Measurements from ENCODE around the gene SPRTN. TPM values are rescaled to one million over a fixed set of nuclear protein-coding genes. Genes with fewer than 3 reads are reported as not detected.
"Not testable (repeated sequence)": the region's sequence is repeated elsewhere in the genome, so short reads cannot be mapped to it uniquely, and the experiment has no call there.

The SPRTN gene
- polyA plus RNA-seq, 3 donors: 12.7 to 15.6 (median 12.7) TPM

DNA sequence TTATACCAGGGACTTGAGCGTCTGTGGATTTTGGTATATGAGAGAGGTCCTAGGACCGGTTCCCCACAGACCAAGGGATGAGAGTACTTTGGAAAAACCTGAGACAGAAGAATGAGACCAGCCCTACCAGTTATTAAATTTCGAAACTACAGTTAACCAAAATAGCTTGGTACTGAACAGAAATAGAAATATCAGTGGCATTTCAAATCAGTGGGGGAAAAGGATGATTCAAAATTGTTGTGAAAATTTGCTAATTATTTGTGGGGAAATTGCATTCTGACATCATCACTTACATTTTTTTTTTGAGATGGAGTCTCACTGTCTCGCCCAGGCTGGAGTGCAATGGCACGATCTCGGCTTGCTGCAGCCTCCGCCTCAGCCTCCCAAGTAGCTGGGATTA is 8.6 kb upstream of the SPRTN start:
- DNase-seq (ENCODE audit: extremely low read depth in 1 of 11, low read depth in 9 of 11, low spot score in 4 of 11): no peak

- DNase-seq (ENCODE audit: extremely low read depth in 1 of 11, low read depth in 9 of 11, low spot score in 4 of 11): no peak
Measured at GRCh38 chr1:231332761-231333160, 5.3 kb upstream of the SPRTN start.

DNA sequence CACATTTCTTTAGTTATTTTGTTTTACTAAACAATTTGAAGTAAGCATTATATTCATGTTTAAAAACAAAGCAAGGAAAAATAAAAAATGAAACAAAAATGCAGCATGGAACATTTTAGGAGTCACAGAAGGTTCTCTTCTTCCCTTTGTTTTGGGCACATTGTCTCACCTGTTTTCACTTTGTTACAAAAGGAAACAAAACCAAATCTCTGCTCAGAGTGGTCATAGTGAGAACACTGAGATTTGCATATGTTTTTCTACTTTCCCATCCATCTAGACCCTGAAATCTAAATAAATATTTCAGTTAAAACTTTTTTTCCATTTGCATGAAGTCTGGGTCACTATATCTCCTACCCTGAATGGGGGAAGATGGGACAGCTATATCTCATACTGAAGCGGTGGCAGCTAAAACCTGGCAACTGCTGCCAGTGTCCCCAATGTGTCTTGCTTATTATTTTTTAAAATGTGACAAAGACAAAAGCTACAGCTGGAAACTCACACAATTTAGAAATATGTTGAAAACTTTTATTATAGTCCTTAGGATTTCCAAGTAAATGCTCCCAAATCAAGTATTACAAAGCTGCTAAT is 3.9 kb upstream of the SPRTN start:
- no peak for DNase-seq (ENCODE audit: extremely low read depth in 1 of 11, low read depth in 9 of 11, low spot score in 4 of 11)

DNA sequence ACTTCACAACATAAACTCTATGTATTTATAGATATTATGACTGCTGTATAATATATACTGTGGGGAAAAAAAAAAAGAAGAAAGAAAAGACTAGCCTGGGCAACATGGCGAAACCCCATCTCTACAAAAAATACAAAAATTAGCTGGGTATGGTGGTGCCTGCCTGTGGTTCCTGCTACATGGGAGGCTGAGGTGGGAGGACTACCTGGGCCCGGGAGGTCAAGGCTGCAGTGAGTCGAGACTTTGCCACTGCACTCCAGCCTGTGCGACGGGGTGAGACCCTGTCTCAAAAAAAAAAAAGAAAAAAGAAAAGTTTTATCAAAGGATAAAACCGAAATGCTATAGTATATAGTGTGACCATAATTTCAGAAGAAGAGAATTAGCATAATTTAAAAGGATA is 3.1 kb upstream of the SPRTN start:
- DNase-seq (ENCODE audit: extremely low read depth in 1 of 11, low read depth in 9 of 11, low spot score in 4 of 11): no peak

GRCh38 chr1:231335663-231336602 is 2.2 kb upstream of the SPRTN start:
- DNase-seq (ENCODE audit: extremely low read depth in 1 of 11, low read depth in 9 of 11, low spot score in 4 of 11): no peak

DNA sequence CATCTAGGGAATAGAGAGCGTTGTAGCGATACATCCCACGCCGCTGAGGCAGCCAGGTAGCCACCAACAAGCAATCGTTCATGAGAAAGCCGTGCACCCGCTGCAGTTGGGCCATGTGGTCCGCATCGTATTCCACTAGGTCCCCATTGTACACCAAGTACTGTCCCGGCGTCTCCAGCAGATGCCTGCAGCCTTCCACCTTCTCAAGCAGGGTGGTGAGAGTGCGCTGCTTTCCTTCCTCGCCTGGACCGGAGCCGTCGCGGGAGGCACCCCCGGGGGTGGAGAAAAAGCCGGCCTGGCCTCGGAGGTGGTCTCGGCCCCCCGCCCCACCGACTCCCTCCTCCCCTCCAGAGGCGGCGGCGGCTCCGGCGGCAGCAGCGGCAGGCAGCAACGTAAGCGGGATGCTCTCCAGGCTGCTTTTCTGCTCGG is 1.0 kb upstream of the SPRTN start:
- no peak for DNase-seq (ENCODE audit: extremely low read depth in 1 of 11, low read depth in 9 of 11, low spot score in 4 of 11)

GRCh38 chr1:231337472-231338269 is 422 bp upstream of the SPRTN start, which contains the start of gene EXOC8:
Gene EXOC8 (minus strand): TSS chr1:231337852. CDS start chr1:231337745, 107 bp downstream.
- peak; percentile 96 to 100 (median 98) for DNase-seq (ENCODE audit: extremely low read depth in 1 of 11, low read depth in 9 of 11, low spot score in 4 of 11)

DNA sequence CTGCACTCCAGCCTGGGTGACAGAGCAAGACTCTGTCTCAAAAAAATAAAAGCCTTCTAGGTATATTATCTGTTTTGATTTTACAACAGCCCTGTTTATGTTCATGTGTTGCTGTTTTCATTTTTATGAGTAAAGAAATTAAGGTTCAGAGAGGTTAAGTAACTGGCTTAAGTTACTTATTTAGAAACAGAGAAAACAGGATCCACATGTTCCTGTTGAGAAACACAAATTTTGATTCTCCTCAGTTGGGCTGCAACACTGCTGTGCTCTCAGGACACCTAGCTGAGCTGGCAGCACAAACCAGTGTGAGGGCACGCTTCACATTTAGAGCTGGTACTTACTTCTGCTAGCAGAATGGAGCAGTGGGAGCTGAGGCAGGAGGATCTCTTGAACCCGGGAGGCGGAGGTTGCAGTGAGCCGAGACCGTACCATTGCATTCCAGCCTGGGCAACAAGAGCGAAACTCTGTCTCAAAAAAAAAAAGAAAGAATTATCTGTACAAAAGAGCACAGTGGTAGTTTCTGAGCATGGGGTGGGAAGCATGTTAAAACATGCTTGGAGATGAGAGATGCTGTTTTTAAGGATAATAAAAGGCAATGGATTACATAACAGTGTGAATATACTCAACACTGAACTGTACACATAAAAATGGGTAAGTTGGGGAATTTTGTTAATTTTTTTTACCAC is 2.4 kb downstream of the SPRTN start:
- no peak for DNase-seq (ENCODE audit: extremely low read depth in 1 of 11, low read depth in 9 of 11, low spot score in 4 of 11)

DNA sequence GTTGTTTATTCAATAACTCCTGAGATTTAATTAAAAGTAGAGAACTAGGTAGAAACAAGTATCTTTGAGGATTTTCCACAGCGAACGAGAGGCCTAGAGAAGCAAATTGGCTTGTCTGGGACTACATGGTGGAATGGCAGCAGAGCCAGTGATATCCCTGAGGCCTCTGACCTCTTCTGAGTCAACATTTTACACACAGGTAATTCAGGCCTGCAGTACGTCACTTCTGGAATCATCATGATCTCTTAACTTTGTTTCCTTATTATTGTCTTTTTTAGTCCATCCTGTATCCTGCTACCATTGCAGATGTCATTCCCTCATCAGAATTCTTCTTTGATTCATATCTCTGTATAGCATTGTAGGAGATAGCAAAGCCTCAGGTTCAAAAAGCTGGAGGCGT is 9.9 kb downstream of the SPRTN start:
- DNase-seq (ENCODE audit: extremely low read depth in 1 of 11, low read depth in 9 of 11, low spot score in 4 of 11): no peak

- DNase-seq (ENCODE audit: extremely low read depth in 1 of 11, low read depth in 9 of 11, low spot score in 4 of 11): no peak
Measured at GRCh38 chr1:231348442-231348841, 10.3 kb downstream of the SPRTN start.

DNA sequence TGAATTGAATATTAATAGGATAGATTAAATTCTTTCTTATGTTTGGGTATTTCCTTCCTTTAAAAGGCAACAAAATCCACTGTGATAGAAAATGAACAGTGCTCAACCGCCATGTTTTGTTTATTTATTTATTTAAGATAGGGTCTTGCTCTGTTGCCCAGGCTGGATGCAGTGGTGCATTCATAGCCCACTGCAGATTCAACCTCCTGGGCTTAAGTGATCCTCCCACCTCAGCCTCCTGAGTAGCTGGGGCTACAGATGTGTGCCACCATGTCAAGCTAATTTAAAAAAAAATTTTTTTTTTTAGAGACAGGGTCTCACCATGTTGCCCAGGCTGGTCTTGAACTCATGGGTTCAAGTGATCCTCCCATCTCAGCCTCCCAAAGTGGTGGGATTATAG is 10.8 kb downstream of the SPRTN start:
- DNase-seq (ENCODE audit: extremely low read depth in 1 of 11, low read depth in 9 of 11, low spot score in 4 of 11): not testable (repeated sequence)

DNA sequence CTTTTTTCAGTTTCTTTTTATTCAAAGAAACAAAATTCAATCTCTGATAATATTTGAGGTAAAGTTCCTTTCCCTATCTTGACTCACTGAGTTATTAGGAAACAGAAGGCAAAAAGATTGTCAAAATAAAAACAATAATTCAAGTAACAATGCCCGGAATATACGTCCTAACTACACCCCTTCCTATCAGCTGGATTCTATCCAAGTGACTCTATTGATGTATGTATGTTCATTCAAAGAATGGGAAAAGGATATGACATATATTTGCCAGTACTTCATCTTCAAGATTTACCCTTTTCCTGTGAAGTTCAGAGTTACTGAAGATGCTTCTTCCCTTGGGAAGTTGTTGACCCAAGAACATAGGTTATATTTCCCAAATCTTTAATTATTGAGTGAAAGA is 13.7 kb downstream of the SPRTN start:
- DNase-seq (ENCODE audit: extremely low read depth in 1 of 11, low read depth in 9 of 11, low spot score in 4 of 11): no peak

DNA sequence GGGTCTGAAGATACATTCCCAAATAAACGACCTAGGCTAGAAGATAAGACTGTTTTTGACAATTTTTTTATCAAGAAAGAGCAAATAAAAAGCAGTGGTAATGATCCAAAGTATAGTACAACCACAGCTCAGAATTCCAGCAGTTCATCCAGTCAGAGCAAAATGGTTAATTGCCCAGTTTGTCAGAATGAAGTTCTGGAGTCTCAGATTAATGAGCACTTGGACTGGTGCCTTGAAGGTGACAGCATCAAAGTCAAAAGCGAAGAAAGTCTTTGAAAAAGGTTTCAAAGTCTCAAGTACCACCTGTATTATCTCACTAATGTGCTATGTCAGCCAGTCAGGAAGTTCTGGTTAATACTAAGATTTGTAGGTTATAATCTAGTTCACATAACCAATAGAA is 15.0 kb downstream of the SPRTN start:
- DNase-seq (ENCODE audit: extremely low read depth in 1 of 11, low read depth in 9 of 11, low spot score in 4 of 11): no peak

- no peak for DNase-seq (ENCODE audit: extremely low read depth in 1 of 11, low read depth in 9 of 11, low spot score in 4 of 11)
Measured at GRCh38 chr1:231354330-231355020, 16.4 kb downstream of the SPRTN start.

DNA sequence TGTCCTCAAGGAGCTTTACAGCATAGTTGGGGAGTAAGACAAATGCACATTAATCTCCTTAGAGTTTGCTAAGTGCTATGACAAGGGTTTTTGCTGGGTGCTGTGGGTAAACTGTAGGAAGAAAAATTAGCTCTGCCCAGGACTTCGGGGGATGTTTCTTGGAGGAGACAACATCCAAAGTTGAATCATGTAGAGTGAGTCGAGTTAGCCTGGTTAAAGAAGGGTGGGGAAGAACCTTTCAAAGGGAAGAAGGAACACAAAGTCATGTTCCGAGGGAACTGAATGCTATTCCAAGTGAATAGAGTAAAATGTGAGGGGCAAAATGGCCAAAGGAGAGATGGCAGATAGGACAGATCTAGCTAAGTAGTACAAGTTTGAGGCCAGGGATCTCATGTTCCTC is 17.1 kb downstream of the SPRTN start:
- no peak for DNase-seq (ENCODE audit: extremely low read depth in 1 of 11, low read depth in 9 of 11, low spot score in 4 of 11)

- no peak for DNase-seq (ENCODE audit: extremely low read depth in 1 of 11, low read depth in 9 of 11, low spot score in 4 of 11)
Measured at GRCh38 chr1:231357187-231357772, 19.2 kb downstream of the SPRTN start.

- peak in 4 of 11 donors; percentile 42 to 53 (median 46) for DNase-seq (ENCODE audit: extremely low read depth in 1 of 11, low read depth in 9 of 11, low spot score in 4 of 11)
Measured at GRCh38 chr1:231357831-231358354, 19.8 kb downstream of the SPRTN start.

DNA sequence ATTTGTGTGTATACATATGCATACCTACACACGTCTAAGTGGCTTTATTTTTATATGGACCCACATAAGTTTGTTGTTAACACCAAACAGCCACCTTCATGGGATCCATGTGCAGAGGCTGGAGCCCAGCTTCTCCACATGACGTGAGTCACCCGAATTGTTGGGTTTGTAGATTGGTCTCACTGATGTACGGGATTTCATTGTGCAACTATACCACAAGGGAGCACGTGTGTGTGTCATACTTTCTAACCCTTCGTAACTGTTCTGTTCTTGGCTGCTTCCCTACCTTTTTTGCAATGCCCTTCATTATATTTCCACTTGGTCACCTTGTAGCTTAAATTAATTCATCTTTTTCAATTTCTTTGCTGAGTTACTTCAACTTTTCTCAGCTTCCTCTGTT is 21.0 kb downstream of the SPRTN start:
- no peak for DNase-seq (ENCODE audit: extremely low read depth in 1 of 11, low read depth in 9 of 11, low spot score in 4 of 11)

Data from renal cortex interstitium (tissue), 11 donors.